Adrenal gland (tissue), 12 donors: ENCODE data around the gene GLUD1. TPM values are rescaled to one million over a fixed set of nuclear protein-coding genes. Genes with fewer than 3 reads are reported as not detected.
A peak's percentile ranks its signal among the peaks of the same experiment; 100 is the strongest.
"Not testable (repeated sequence)": the region's sequence is repeated elsewhere in the genome, so short reads cannot be mapped to it uniquely, and the experiment has no call there.

Source experiments
- DNase-seq, 7 donors: peaks; one replicate each; pipeline ENCODE4 v3.0.0-alpha.2; 2019 to 2020
- H3K27ac ChIP-seq, 5 donors: fragments of 200-600 bp; sonication (generic) in 4 of 5; 1 replicate in 3 of 5; 2 replicates in 2 of 5; pipeline versions ENCODE4 v1.5.1 to v1.8.0; 2016 to 2020; ENCODE audit warnings: mild to moderate bottlenecking in 1 of 5
- H3K27me3 ChIP-seq: fragments of 200-600 bp; 2 replicates; pipeline ENCODE4 v1.8.0; 2021
- H3K36me3 ChIP-seq, 2 donors: fragments of 200-600 bp; replicated peaks in 1 of 2; 1 replicate in 1 of 2; 2 replicates in 1 of 2; pipeline versions ENCODE4 v1.5.1 to v1.8.0; 2018 to 2022
- H3K4me1 ChIP-seq, 2 donors: fragments of 200-600 bp; replicated peaks in 1 of 2; 1 replicate in 1 of 2; 2 replicates in 1 of 2; pipeline versions ENCODE4 v1.5.1 to v1.8.0; 2018 to 2021
- H3K4me3 ChIP-seq, 4 donors: fragments of 200-600 bp; sonication (generic) in 3 of 4; one replicate each; pipeline ENCODE4 v1.5.1; 2016 to 2018
- H3K9me3 ChIP-seq, 3 donors: fragments of 200-600 bp; sonication (generic) in 1 of 3; replicated peaks in 1 of 3; 1 replicate in 2 of 3; 2 replicates in 1 of 3; pipeline versions ENCODE4 v1.5.1 to v1.8.0; 2016 to 2021
- CTCF ChIP-seq, 6 experiments: fragments of 450-650 bp in 4 of 6; fragments of 200-600 bp in 2 of 6; sonication (generic) in 1 of 6; IDR thresholded peaks; 1 replicate in 5 of 6; 2 replicates in 1 of 6; pipeline versions ENCODE4 v1.5.1 to v1.8.0; 2016 to 2021; ENCODE audit warnings: antibody characterized with exemption in 6 of 6, mild to moderate bottlenecking in 2 of 6, moderate library complexity in 1 of 6
- POLR2A ChIP-seq, 2 donors: fragments of 450-650 bp; IDR thresholded peaks; one replicate each; pipeline ENCODE4 v1.6.1; 2017; ENCODE audit warnings: antibody characterized with exemption in 2 of 2, mild to moderate bottlenecking in 2 of 2, moderate library complexity in 1 of 2
- WGBS, 4 donors: extraction: QIAGEN DNeasy Blood & Tissue Kit in 2 of 4; methylation state at CpG; one replicate each; pipeline versions ENCODE4 v1.1.5 to v1.1.7; 2013 to 2017; 5-methylcytosine and 5-hydroxymethylcytosine counted together
- intact Hi-C, 2 donors: fragments of 100-400 bp; cut with DNase I; formaldehyde crosslinking; loops; one replicate each; pipeline versions ENCODE4 v1.14.1 to v1.15.0; 2022 to 2023
- polyA plus RNA-seq, 3 donors: library from polyadenylated mRNA; stranded (reverse); fragments of 200-250 nt in 2 of 3; fragments of 350-450 nt in 1 of 3; fragmentation: Illumina TruSeq in 1 of 3; extraction: RNeasy Lipid Tissue Mini Kit (QIAGEN cat#74804) in 1 of 3; gene quantifications; one replicate each; pipeline ENCODE4 v1.2.3, GENCODE V29; 2013 to 2014
- total RNA-seq, 9 donors: library from RNA; depleted of rRNA in 4 of 9; stranded (reverse); fragments of >200 nt in 4 of 9; fragments of 120-200 nt in 1 of 9; fragmentation: NEBNext Ultra II Directional in 1 of 9; extraction: Animal tissue kit (Norgen Biotek cat#: 25700) in 1 of 9; gene quantifications; one replicate each; pipeline versions ENCODE4 v1.1.0 to v1.2.4, GENCODE V29; 2013 to 2023
- donor health status: healthy with polysubstance abuse.
- donor health status: Bipolar disorder and iron deficiency.
- donor health status: DM: yes; HTN: yes; CAD: no.
- donor health status: DM: no; HTN: no; CAD: no.
- donor health status: DM: no; HTN: no; CAD: no.
- donor health status: DM: yes; HTN: yes; CAD: no.

GLUD1 gene
- total and polyA plus RNA-seq, 12 donors = 58.2 to 290 (median 212) TPM

- Histone ChIP-seq H3K36me3 (no peaks in the 10 kb centered on the region), H3K27ac (no peak overlapping the region), H3K9me3 (no peaks in the 10 kb centered on the region), H3K4me3 (no peak overlapping the region), H3K4me1 (no peaks in the 10 kb centered on the region), H3K27me3 (no peaks in the 10 kb centered on the region)
- DNase-seq = no peak
- TF ChIP-seq POLR2A (IDR thresholded peaks at IDR 0.05) (no peak), CTCF (IDR thresholded peaks at IDR 0.05) (no peak)
- intact Hi-C loops = no loop called here
- 83 to 100% (median 96%) methylated on average over 1 of the region's 1 CpG for WGBS, 4 donors
Measured at GRCh38 chr10:87036623-87037022, 58.0 kb downstream of the GLUD1 start.

GRCh38 chr10:87030912-87031635 lies 63.6 kb downstream of the GLUD1 start:
- H3K36me3 ChIP-seq = no peaks in the 10 kb centered on the region
- WGBS, 4 donors = 93 to 100% (median 97%) methylated on average over 15 to 28 of the region's 28 CpGs
- H3K27ac ChIP-seq = no peak overlapping the region
- H3K4me1 ChIP-seq = no peaks in the 10 kb centered on the region
- intact Hi-C loops = no loop called here
- H3K9me3 ChIP-seq = no peaks in the 10 kb centered on the region
- no peak for DNase-seq
- no peaks in the 10 kb centered on the region for H3K27me3 ChIP-seq
- no peak for TF ChIP-seq CTCF (IDR thresholded peaks at IDR 0.05)
- TF ChIP-seq POLR2A (IDR thresholded peaks at IDR 0.05) = no peak
- H3K4me3 ChIP-seq = no peak overlapping the region

GRCh38 chr10:87030419-87030818 lies 64.2 kb downstream of the GLUD1 start:
- DNase-seq, intact Hi-C loops: not testable (repeated sequence)
- 88 to 96% (median 91%) methylated on average over 1 of the region's 1 CpG for WGBS, 4 donors

GRCh38 chr10:87026747-87027508 lies 67.7 kb downstream of the GLUD1 start:
- H3K36me3 ChIP-seq, H3K4me3 ChIP-seq, H3K27ac ChIP-seq, H3K9me3 ChIP-seq, intact Hi-C loops, H3K4me1 ChIP-seq, H3K27me3 ChIP-seq, DNase-seq: not testable (repeated sequence)
- 93 to 98% (median 94%) methylated on average over 7 to 17 of the region's 17 CpGs for WGBS, 4 donors

More at GRCh38 chr10:87030419-87030818, 64.2 kb downstream of the GLUD1 start:
- H3K27me3 ChIP-seq, H3K36me3 ChIP-seq, H3K4me1 ChIP-seq, H3K4me3 ChIP-seq, H3K9me3 ChIP-seq, H3K27ac ChIP-seq: not testable (repeated sequence)

GRCh38 chr10:87025285-87025958 lies 69.2 kb downstream of the GLUD1 start:
- H3K27me3 ChIP-seq, intact Hi-C loops, H3K4me1 ChIP-seq, H3K36me3 ChIP-seq, H3K4me3 ChIP-seq, H3K9me3 ChIP-seq: not testable (repeated sequence)
- WGBS, 4 donors = 15 to 36% (median 27%) methylated on average over 5 of the region's 5 CpGs
- TF ChIP-seq POLR2A (IDR thresholded peaks at IDR 0.05) = peak in 1 of 2 donors; percentile 10
- H3K27ac ChIP-seq = peak overlapping the region in 4 of 5 donors; percentile 62 to 86 (median 80)
- peak in 5 of 7 donors; percentile 28 to 62 (median 56) for DNase-seq

GRCh38 chr10:87020056-87020455 lies 74.6 kb downstream of the GLUD1 start, which contains the start of gene FAM25A:
Gene FAM25A, plus strand, starts transcription at chr10:87020294. Its CDS starts 31 bp downstream, at chr10:87020325.
- intact Hi-C loops, H3K4me1 ChIP-seq, H3K27ac ChIP-seq, H3K9me3 ChIP-seq, DNase-seq, H3K27me3 ChIP-seq, H3K4me3 ChIP-seq, H3K36me3 ChIP-seq: not testable (repeated sequence)
- WGBS, 4 donors = 79 to 100% (median 83%) methylated on average over 1 to 9 of the region's 9 CpGs; no CpG with 5 or more reads in 1 of the 4 donors

GRCh38 chr10:87019504-87019903 lies 75.1 kb downstream of the GLUD1 start:
- H3K4me3 ChIP-seq, H3K27ac ChIP-seq, DNase-seq, H3K4me1 ChIP-seq, H3K36me3 ChIP-seq, H3K27me3 ChIP-seq, intact Hi-C loops, H3K9me3 ChIP-seq: not testable (repeated sequence)
- 88 to 100% methylated on average over 1 of the region's 1 CpG; no CpG with 5 or more reads in 2 of the 4 donors for WGBS, 4 donors

GRCh38 chr10:87019066-87019465 lies 75.6 kb downstream of the GLUD1 start:
- WGBS, 4 donors = 82 to 87% methylated on average over 6 of the region's 6 CpGs; no CpG with 5 or more reads in 2 of the 4 donors
- H3K4me1 ChIP-seq, H3K9me3 ChIP-seq, H3K36me3 ChIP-seq, DNase-seq, H3K27ac ChIP-seq, H3K4me3 ChIP-seq, intact Hi-C loops, H3K27me3 ChIP-seq: not testable (repeated sequence)
